Liver (tissue), 9 donors: ENCODE measurements around the gene THRB. TPM values are rescaled to one million over a fixed set of nuclear protein-coding genes. Genes with fewer than 3 reads are reported as not detected.

Experiments
- DNase-seq: peaks from one replicate; pipeline ENCODE4 v3.0.0-alpha.2; 2017; ENCODE audit warnings: low spot score
- H3K27ac ChIP-seq, 2 donors: one replicate each; pipeline ENCODE4 v1.7.0; 2013; ENCODE audit warnings: inconsistent platforms in 2 of 2, low read length in 2 of 2, control low read depth in 1 of 2, low read depth in 1 of 2, mild to moderate bottlenecking in 1 of 2
- H3K27me3 ChIP-seq, 4 donors: one replicate each; pipeline versions ENCODE4 v1.6.1 to v1.7.0; 2013; ENCODE audit warnings: low read length in 3 of 4, inconsistent platforms in 1 of 4, mild to moderate bottlenecking in 1 of 4, moderate library complexity in 1 of 4; ENCODE audit not compliant: control insufficient read depth in 4 of 4, insufficient read depth in 4 of 4
- H3K36me3 ChIP-seq, 4 donors: one replicate each; pipeline versions ENCODE4 v1.6.1 to v1.7.0; 2013; ENCODE audit warnings: low read length in 3 of 4, mild to moderate bottlenecking in 3 of 4, low read depth in 1 of 4, moderate library complexity in 1 of 4; ENCODE audit not compliant: control insufficient read depth in 4 of 4, insufficient read depth in 3 of 4
- H3K4me1 ChIP-seq, 4 donors: one replicate each; pipeline versions ENCODE4 v1.6.1 to v1.7.0; 2013; ENCODE audit warnings: low read length in 3 of 4, mild to moderate bottlenecking in 3 of 4, moderate library complexity in 1 of 4; ENCODE audit not compliant: control insufficient read depth in 4 of 4, insufficient read depth in 4 of 4
- H3K4me3 ChIP-seq, 3 donors: one replicate each; pipeline versions ENCODE4 v1.6.1 to v1.7.0; 2013; ENCODE audit warnings: low read length in 3 of 3, control low read depth in 1 of 3, low read depth in 1 of 3, mild to moderate bottlenecking in 1 of 3
- H3K9ac ChIP-seq, 2 donors: one replicate each; pipeline ENCODE4 v1.7.0; 2013; ENCODE audit warnings: low read length in 2 of 2, mild to moderate bottlenecking in 2 of 2, moderate library complexity in 2 of 2, control low read depth in 1 of 2, low read depth in 1 of 2
- H3K9me3 ChIP-seq, 4 donors: one replicate each; pipeline versions ENCODE4 v1.6.1 to v1.7.0; 2013; ENCODE audit warnings: low read length in 3 of 4; ENCODE audit not compliant: control insufficient read depth in 4 of 4
- CTCF ChIP-seq: fragments of 150-350 bp; IDR thresholded peaks from 2 replicates; pipeline ENCODE4 v1.5.1; 2017; ENCODE audit warnings: improper control_type of control experiment, low read depth, low read length; ENCODE audit not compliant: missing input control
- EGR1 ChIP-seq, 2 donors: IDR thresholded peaks; 2 replicates each; pipeline ENCODE4 v1.6.1; 2016 to 2018; ENCODE audit warnings: antibody characterized with exemption in 2 of 2, low read depth in 2 of 2
- FOXA2 ChIP-seq: IDR thresholded peaks from 2 replicates; pipeline ENCODE4 v1.6.1; 2016; ENCODE audit warnings: antibody characterized with exemption
- GABPA ChIP-seq, 2 donors: IDR thresholded peaks in 1 of 2; conservative IDR thresholded peaks in 1 of 2; 2 replicates each; pipeline ENCODE4 v1.6.1; 2016; ENCODE audit warnings: antibody characterized with exemption in 2 of 2, mild to moderate bottlenecking in 1 of 2, moderate library complexity in 1 of 2
- HNF4A ChIP-seq, 2 donors: conservative IDR thresholded peaks; 2 replicates each; pipeline ENCODE4 v1.6.1; 2016; ENCODE audit warnings: antibody characterized with exemption in 2 of 2, mild to moderate bottlenecking in 2 of 2
- HNF4G ChIP-seq: IDR thresholded peaks from 2 replicates; pipeline ENCODE4 v1.6.1; 2016; ENCODE audit warnings: antibody characterized with exemption
- MAX ChIP-seq: IDR thresholded peaks from 2 replicates; pipeline ENCODE4 v1.6.1; 2016; ENCODE audit warnings: antibody characterized with exemption
- NR2F2 ChIP-seq: IDR thresholded peaks from 2 replicates; pipeline ENCODE4 v1.6.1; 2016; ENCODE audit warnings: antibody characterized with exemption
- RAD21 ChIP-seq, 2 donors: IDR thresholded peaks; 2 replicates each; pipeline ENCODE4 v1.6.1; 2016; ENCODE audit warnings: antibody characterized with exemption in 2 of 2, mild to moderate bottlenecking in 2 of 2
- REST ChIP-seq: IDR thresholded peaks from 2 replicates; pipeline ENCODE4 v1.6.1; 2016; ENCODE audit warnings: antibody characterized with exemption, mild to moderate bottlenecking
- RXRA ChIP-seq, 2 donors: IDR thresholded peaks; 2 replicates each; pipeline ENCODE4 v1.6.1; 2017 to 2018; ENCODE audit warnings: antibody characterized with exemption in 2 of 2, mild to moderate bottlenecking in 1 of 2
- SP1 ChIP-seq: IDR thresholded peaks from 2 replicates; pipeline ENCODE4 v1.6.1; 2018; ENCODE audit warnings: antibody characterized with exemption, mild to moderate bottlenecking
- TAF1 ChIP-seq: conservative IDR thresholded peaks from 2 replicates; pipeline ENCODE4 v1.6.1; 2016; ENCODE audit warnings: antibody characterized with exemption, mild to moderate bottlenecking
- ZBTB33 ChIP-seq: IDR thresholded peaks from 2 replicates; pipeline ENCODE4 v1.6.1; 2016; ENCODE audit warnings: antibody characterized with exemption
- WGBS: extraction: QIAGEN DNeasy Blood & Tissue Kit; methylation state at CpG from one replicate; pipeline ENCODE4 v1.1.7; 2013; 5-methylcytosine and 5-hydroxymethylcytosine counted together
- polyA plus RNA-seq, 2 donors: library from polyadenylated mRNA; stranded (reverse) in 1 of 2; unstranded in 1 of 2; fragments of 200-250 nt in 1 of 2; fragments of >200 nt in 1 of 2; fragmentation: Nextera tagmentation in 1 of 2; extraction: Ambion mirVana in 1 of 2; gene quantifications; one replicate each; pipeline versions ENCODE4 v1.2.1 to v1.2.3, GENCODE V29; 2013 to 2015
- total RNA-seq, 2 donors: library from RNA; depleted of rRNA; stranded (reverse); fragments of >200 nt; gene quantifications; one replicate each; pipeline ENCODE4 v1.2.3, GENCODE V29; 2014
- donor health status: healthy.
- donor health status: healthy.
- donor health status: healthy.
- donor health status: healthy.
- donor health status: healthy.

Gene THRB
- total and polyA plus RNA-seq, 4 donors: 5.9 to 23.9 (median 9.3) TPM

GRCh38 chr3:24263069-24263668 is 231.5 kb downstream of the THRB start:
- WGBS: 78% methylated on average over 2 of the region's 2 CpGs
- no peaks in the 10 kb centered on the region for H3K36me3 ChIP-seq
- H3K27me3 ChIP-seq: no peaks in the 10 kb centered on the region
- peaks cover 5 to 21% (median 13%) of the 10 kb centered on the region in 4 donors for H3K4me1 ChIP-seq
- H3K4me3 ChIP-seq: no peak overlapping the region
- no peak overlapping the region for H3K9ac ChIP-seq
- H3K9me3 ChIP-seq: no peaks in the 10 kb centered on the region
- no peak for DNase-seq
- no peak for TF ChIP-seq TAF1
- no peak for TF ChIP-seq MAX
- TF ChIP-seq REST: no peak
- TF ChIP-seq ZBTB33: no peak
- no peak for TF ChIP-seq RXRA (IDR thresholded peaks at IDR 0.05)
- TF ChIP-seq CTCF: no peak
- TF ChIP-seq NR2F2: no peak
- H3K27ac ChIP-seq: no peak overlapping the region

- Histone ChIP-seq H3K4me1 (peaks cover 5 to 28% (median 14%) of the 10 kb centered on the region in 4 donors), H3K27me3 (no peaks in the 10 kb centered on the region), H3K9me3 (no peaks in the 10 kb centered on the region), H3K4me3 (no peak overlapping the region), H3K27ac (peak overlapping the region in 1 of 2 donors; percentile 22), H3K9ac (no peak overlapping the region), H3K36me3 (no peaks in the 10 kb centered on the region)
- DNase-seq: no peak
- TF ChIP-seq GABPA (IDR thresholded peaks at IDR 0.05 in 1 of 2, conservative IDR thresholded peaks at IDR 0.05 in 1 of 2) (no peak), EGR1 (IDR thresholded peaks at IDR 0.05; ENCODE audit: low read depth in 2 of 2) (no peak), REST (no peak), MAX (no peak), NR2F2 (no peak), HNF4A (conservative IDR thresholded peaks at IDR 0.05) (no peak), SP1 (no peak), ZBTB33 (no peak), CTCF (no peak), RXRA (IDR thresholded peaks at IDR 0.05) (no peak), FOXA2 (no peak), HNF4G (no peak), RAD21 (IDR thresholded peaks at IDR 0.05) (no peak)
Observed at GRCh38 chr3:24261521-24261920, 233.1 kb downstream of the THRB start.
